ENCODE data around the gene CERS2. TPM values are rescaled to one million over a fixed set of nuclear protein-coding genes. Genes with fewer than 3 reads are reported as not detected.
A peak's percentile ranks its signal among the peaks of the same experiment; 100 is the strongest.

The CERS2 gene
- total RNA-seq, 1 experiment from 2014 or later: 226 TPM

- Mint-ChIP-seq H3K36me3 (ENCODE audit: insufficient read depth, unreplicated experiment) (peaks cover 73% of the 10 kb centered on the region), H3K9me3 (ENCODE audit: low read depth, unreplicated experiment) (no peaks in the 10 kb centered on the region), H3K4me1 (ENCODE audit: low read depth, unreplicated experiment) (peaks cover 6% of the 10 kb centered on the region), H3K27ac (ENCODE audit: unreplicated experiment) (no peak overlapping the region), H3K27me3 (ENCODE audit: unreplicated experiment) (no peaks in the 10 kb centered on the region), H3K4me3 (ENCODE audit: low read depth, unreplicated experiment) (no peak overlapping the region)
- intact Hi-C loops (cut with micrococcal nuclease; ENCODE audit: unreplicated experiment): no loop called here
- DNase-seq: no peak
- CTCF ChIA-PET: interaction anchor here (0.7 kb wide), 1 partner anchor 290 kb away, joined by 3 read pairs; no protein-coding TSS in a partner anchor
- BruUV-seq (replicated peaks): no TSS peak
- no peak for TF ChIP-seq CTCF (IDR thresholded peaks at IDR 0.05; ENCODE audit: unreplicated experiment)
Measured at GRCh38 chr1:150966011-150966410, 8.6 kb downstream of the CERS2 start.

DNA sequence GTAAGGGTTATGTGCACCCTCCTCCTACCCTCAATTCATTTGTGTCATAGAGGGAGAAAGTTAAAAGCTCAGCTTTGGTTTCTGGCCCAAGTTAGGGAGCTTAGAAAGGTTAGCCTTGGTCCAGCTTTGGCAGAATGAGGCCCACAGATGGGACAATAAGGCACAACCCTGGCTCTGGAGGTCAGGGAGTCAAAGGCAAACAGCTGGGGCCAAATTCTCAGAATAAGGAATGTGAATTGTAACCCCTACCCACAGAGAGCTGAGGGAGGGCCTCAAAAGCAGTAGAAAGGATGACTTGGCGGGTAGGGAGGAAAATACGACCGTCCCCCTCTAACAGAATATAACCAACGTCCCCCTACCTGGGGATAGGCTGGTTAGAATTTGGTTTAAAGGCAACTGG, 9.0 kb downstream of the CERS2 start:
- H3K27ac Mint-ChIP-seq (ENCODE audit: unreplicated experiment): no peak overlapping the region
- CTCF ChIA-PET: interaction anchor here (0.7 kb wide), 1 partner anchor 289 kb away, joined by 3 read pairs; no protein-coding TSS in a partner anchor
- no peak for DNase-seq
- no peaks in the 10 kb centered on the region for H3K9me3 Mint-ChIP-seq (ENCODE audit: low read depth, unreplicated experiment)
- intact Hi-C loops (cut with micrococcal nuclease; ENCODE audit: unreplicated experiment): no loop called here
- H3K4me1 Mint-ChIP-seq (ENCODE audit: low read depth, unreplicated experiment): peaks cover 2% of the 10 kb centered on the region
- peaks cover 77% of the 10 kb centered on the region for H3K36me3 Mint-ChIP-seq (ENCODE audit: insufficient read depth, unreplicated experiment)
- no peak for TF ChIP-seq CTCF (IDR thresholded peaks at IDR 0.05; ENCODE audit: unreplicated experiment)
- H3K27me3 Mint-ChIP-seq (ENCODE audit: unreplicated experiment): no peaks in the 10 kb centered on the region
- H3K4me3 Mint-ChIP-seq (ENCODE audit: low read depth, unreplicated experiment): no peak overlapping the region
- BruUV-seq (replicated peaks): TSS peak; percentile 46

DNA sequence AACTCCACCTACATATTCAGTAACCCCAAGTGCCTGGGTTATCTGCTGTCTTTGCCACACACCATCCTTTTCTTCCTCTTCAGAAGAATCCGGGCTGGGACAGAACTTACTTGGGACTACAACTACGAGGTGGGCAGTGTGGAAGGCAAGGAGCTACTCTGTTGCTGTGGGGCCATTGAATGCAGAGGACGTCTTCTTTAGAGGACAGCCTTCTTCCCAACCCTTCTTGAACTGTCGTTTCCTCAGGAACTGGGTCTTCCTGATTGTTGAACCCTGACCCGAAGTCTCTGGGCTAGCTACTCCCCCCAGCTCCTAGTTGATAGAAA, 10.5 kb downstream of the CERS2 start:
- Mint-ChIP-seq H3K4me1 (ENCODE audit: low read depth, unreplicated experiment) (no peaks in the 10 kb centered on the region), H3K27ac (ENCODE audit: unreplicated experiment) (peak overlapping the region; percentile 52), H3K36me3 (ENCODE audit: insufficient read depth, unreplicated experiment) (peaks cover 91% of the 10 kb centered on the region), H3K4me3 (ENCODE audit: low read depth, unreplicated experiment) (no peak overlapping the region), H3K27me3 (ENCODE audit: unreplicated experiment) (no peaks in the 10 kb centered on the region), H3K9me3 (ENCODE audit: low read depth, unreplicated experiment) (no peaks in the 10 kb centered on the region)
- no peak for DNase-seq
- TSS peak; percentile 13 for BruUV-seq (replicated peaks)
- CTCF ChIA-PET: no interaction called here
- no peak for TF ChIP-seq CTCF (IDR thresholded peaks at IDR 0.05; ENCODE audit: unreplicated experiment)
- intact Hi-C loops (cut with micrococcal nuclease; ENCODE audit: unreplicated experiment): no loop called here

DNA sequence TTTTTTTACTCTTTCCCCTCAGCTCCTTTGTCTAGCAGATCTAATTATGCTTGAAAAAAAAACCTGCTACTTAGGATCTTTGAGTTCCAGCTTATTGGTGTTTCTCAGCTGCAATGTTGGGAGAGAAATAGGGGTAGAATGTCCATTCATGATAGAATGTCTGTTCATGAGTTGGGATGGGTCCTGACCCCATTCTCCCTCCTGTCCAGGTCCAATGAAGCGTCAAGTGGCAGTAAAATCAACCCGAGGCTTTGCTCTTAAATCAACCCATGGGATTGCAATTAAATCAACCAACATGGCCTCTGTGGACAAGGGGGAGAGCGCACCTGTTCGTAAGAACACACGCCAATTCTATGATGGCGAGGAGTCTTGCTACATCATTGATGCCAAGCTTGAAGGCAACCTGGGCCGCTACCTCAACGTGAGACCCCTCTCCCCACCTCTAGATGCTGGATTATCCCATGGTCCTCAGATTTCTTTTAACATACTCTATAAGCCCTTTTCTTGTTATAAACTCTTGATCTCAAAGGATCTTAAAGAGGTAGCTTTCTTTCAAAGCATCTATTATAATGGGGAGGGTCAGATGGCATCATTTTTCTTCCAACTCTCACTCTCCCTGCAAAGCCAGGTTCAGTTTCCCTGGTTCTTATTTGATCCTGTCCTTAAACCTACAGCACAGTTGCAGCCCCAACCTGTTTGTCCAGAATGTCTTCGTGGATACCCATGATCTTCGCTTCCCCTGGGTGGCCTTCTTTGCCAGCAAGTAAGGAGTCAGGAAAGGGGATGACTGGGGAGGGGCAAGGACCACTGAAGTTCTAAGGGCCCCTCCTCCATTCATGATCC, 11.1 kb downstream of the CERS2 start:
- H3K27me3 Mint-ChIP-seq (ENCODE audit: unreplicated experiment): no peaks in the 10 kb centered on the region
- H3K27ac Mint-ChIP-seq (ENCODE audit: unreplicated experiment): no peak overlapping the region
- TF ChIP-seq CTCF (IDR thresholded peaks at IDR 0.05; ENCODE audit: unreplicated experiment): no peak
- no peak overlapping the region for H3K4me3 Mint-ChIP-seq (ENCODE audit: low read depth, unreplicated experiment)
- no TSS peak for BruUV-seq (replicated peaks)
- no peak for DNase-seq
- no peaks in the 10 kb centered on the region for H3K9me3 Mint-ChIP-seq (ENCODE audit: low read depth, unreplicated experiment)
- H3K36me3 Mint-ChIP-seq (ENCODE audit: insufficient read depth, unreplicated experiment): peaks cover 91% of the 10 kb centered on the region
- CTCF ChIA-PET: no interaction called here
- no peaks in the 10 kb centered on the region for H3K4me1 Mint-ChIP-seq (ENCODE audit: low read depth, unreplicated experiment)
- intact Hi-C loops (cut with micrococcal nuclease; ENCODE audit: unreplicated experiment): no loop called here

Measured in Calu3 (cell line).